ENCODE data around the gene CD101. TPM values are rescaled to one million over a fixed set of nuclear protein-coding genes. Genes with fewer than 3 reads are reported as not detected.
A peak's percentile ranks its signal among the peaks of the same experiment; 100 is the strongest.

CD101 gene
- total RNA-seq, 1 experiment from 2014 or later, result 0.37 TPM

DNA sequence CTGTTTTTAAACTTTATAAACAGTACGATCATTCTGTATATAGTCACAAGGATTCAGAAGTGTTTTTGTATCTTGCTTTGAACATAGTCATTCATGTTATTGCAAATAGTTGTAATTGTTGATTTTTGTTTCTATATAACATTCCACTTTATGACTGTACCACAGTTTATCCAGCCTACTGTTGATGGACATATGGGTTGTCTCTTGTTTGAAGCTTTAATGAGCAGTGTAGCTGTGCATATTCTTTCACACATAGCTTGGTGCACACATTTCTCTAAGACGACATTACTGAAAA lies 6.1 kb downstream of the CD101 start:
- intact Hi-C loops (cut with micrococcal nuclease), result no loop called here
- no peaks in the 10 kb centered on the region for H3K9me3 Mint-ChIP-seq (ENCODE audit: unreplicated experiment)
- TF ChIP-seq, protein P1, sequence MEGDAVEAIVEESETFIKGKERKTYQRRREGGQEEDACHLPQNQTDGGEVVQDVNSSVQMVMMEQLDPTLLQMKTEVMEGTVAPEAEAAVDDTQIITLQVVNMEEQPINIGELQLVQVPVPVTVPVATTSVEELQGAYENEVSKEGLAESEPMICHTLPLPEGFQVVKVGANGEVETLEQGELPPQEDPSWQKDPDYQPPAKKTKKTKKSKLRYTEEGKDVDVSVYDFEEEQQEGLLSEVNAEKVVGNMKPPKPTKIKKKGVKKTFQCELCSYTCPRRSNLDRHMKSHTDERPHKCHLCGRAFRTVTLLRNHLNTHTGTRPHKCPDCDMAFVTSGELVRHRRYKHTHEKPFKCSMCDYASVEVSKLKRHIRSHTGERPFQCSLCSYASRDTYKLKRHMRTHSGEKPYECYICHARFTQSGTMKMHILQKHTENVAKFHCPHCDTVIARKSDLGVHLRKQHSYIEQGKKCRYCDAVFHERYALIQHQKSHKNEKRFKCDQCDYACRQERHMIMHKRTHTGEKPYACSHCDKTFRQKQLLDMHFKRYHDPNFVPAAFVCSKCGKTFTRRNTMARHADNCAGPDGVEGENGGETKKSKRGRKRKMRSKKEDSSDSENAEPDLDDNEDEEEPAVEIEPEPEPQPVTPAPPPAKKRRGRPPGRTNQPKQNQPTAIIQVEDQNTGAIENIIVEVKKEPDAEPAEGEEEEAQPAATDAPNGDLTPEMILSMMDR (IDR thresholded peaks at IDR 0.05; ENCODE audit: unreplicated experiment), result no peak
- H3K36me3 Mint-ChIP-seq (ENCODE audit: insufficient read depth, unreplicated experiment), result no peaks in the 10 kb centered on the region
- DNase-seq (ENCODE audit: unreplicated experiment), result no peak
- POLR2A ChIA-PET, result interaction anchor here (0.6 kb wide), 1 partner anchor 1482 kb away, joined by 3 read pairs; no protein-coding TSS in a partner anchor
- H3K4me1 Mint-ChIP-seq (ENCODE audit: insufficient read depth, unreplicated experiment), result peaks cover 13% of the 10 kb centered on the region
- peak overlapping the region; percentile 66 for H3K27ac Mint-ChIP-seq (ENCODE audit: low read depth, unreplicated experiment)
- CTCF ChIA-PET, result interaction anchor here (0.7 to 1.0 kb wide), 3 partner anchors 18 to 165 kb away, joined by 3 read pairs; no protein-coding TSS in a partner anchor
- no peaks in the 10 kb centered on the region for H3K27me3 Mint-ChIP-seq (ENCODE audit: insufficient read depth, unreplicated experiment)
- BruUV-seq (replicated peaks), result no TSS peak
- H3K4me3 Mint-ChIP-seq (ENCODE audit: unreplicated experiment), result no peak overlapping the region

DNA sequence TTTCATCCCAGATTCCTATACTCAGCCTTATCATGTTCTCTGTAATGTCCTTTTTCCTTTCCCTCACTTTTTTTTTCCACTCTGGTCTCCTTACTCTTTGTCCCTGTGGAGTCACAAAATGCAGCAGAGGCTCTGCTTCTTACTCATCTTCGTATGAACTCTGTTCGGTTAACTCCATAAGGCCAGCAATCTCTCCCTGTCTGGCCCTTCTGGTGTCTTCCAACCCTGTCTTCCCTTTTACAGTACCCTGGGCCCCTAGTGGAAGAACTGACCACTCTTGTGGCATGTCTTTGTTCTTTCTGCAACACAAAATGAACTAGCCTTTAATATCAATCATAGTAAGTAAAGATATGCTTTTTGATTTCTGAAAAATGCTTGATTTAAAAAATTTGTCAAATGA lies 7.1 kb downstream of the CD101 start:
- peak overlapping the region; percentile 9 for H3K27ac Mint-ChIP-seq (ENCODE audit: low read depth, unreplicated experiment)
- BruUV-seq (replicated peaks), result no TSS peak
- no peak overlapping the region for H3K4me3 Mint-ChIP-seq (ENCODE audit: unreplicated experiment)
- POLR2A ChIA-PET, result no interaction called here
- intact Hi-C loops (cut with micrococcal nuclease), result no loop called here
- CTCF ChIA-PET, result interaction anchor here (0.6 to 1.0 kb wide), 4 partner anchors 25 to 493 kb away, joined by 3 to 4 read pairs (median 3); no protein-coding TSS in a partner anchor
- no peak for DNase-seq (ENCODE audit: unreplicated experiment)
- H3K4me1 Mint-ChIP-seq (ENCODE audit: insufficient read depth, unreplicated experiment), result peaks cover 8% of the 10 kb centered on the region
- H3K27me3 Mint-ChIP-seq (ENCODE audit: insufficient read depth, unreplicated experiment), result no peaks in the 10 kb centered on the region
- no peaks in the 10 kb centered on the region for H3K9me3 Mint-ChIP-seq (ENCODE audit: unreplicated experiment)
- TF ChIP-seq, protein P1 (IDR thresholded peaks at IDR 0.05; ENCODE audit: unreplicated experiment), result no peak
- H3K36me3 Mint-ChIP-seq (ENCODE audit: insufficient read depth, unreplicated experiment), result no peaks in the 10 kb centered on the region

DNA sequence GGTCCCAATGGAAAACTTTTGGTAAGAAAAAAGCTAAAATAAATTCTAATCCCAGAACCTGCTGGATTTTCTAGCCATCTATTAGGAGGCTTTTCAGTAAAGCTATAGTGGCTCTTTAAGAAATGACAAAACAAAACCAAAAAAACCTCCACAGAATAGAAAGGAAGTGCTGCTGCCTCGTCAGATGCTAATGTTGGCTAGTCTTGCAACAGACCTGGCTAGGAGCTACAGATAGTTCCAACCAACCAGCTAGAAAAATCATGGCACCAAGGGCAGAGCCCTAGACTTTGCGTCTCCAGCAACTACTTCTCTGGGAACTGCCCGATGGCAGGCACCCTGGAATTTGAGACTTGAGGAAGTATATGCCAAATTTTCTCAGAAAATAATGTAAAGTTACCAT lies 7.6 kb downstream of the CD101 start:
- ChIA-PET CTCF (interaction anchor here (0.6 to 1.0 kb wide), 4 partner anchors 25 to 494 kb away, joined by 3 to 5 read pairs (median 4); no protein-coding TSS in a partner anchor), POLR2A (no interaction called here)
- Mint-ChIP-seq H3K27me3 (ENCODE audit: insufficient read depth, unreplicated experiment) (no peaks in the 10 kb centered on the region), H3K36me3 (ENCODE audit: insufficient read depth, unreplicated experiment) (no peaks in the 10 kb centered on the region), H3K27ac (ENCODE audit: low read depth, unreplicated experiment) (no peak overlapping the region), H3K9me3 (ENCODE audit: unreplicated experiment) (no peaks in the 10 kb centered on the region), H3K4me3 (ENCODE audit: unreplicated experiment) (no peak overlapping the region), H3K4me1 (ENCODE audit: insufficient read depth, unreplicated experiment) (peaks cover 8% of the 10 kb centered on the region)
- no peak for DNase-seq (ENCODE audit: unreplicated experiment)
- BruUV-seq (replicated peaks), result no TSS peak
- TF ChIP-seq, protein P1 (IDR thresholded peaks at IDR 0.05; ENCODE audit: unreplicated experiment), result no peak
- intact Hi-C loops (cut with micrococcal nuclease), result no loop called here

DNA sequence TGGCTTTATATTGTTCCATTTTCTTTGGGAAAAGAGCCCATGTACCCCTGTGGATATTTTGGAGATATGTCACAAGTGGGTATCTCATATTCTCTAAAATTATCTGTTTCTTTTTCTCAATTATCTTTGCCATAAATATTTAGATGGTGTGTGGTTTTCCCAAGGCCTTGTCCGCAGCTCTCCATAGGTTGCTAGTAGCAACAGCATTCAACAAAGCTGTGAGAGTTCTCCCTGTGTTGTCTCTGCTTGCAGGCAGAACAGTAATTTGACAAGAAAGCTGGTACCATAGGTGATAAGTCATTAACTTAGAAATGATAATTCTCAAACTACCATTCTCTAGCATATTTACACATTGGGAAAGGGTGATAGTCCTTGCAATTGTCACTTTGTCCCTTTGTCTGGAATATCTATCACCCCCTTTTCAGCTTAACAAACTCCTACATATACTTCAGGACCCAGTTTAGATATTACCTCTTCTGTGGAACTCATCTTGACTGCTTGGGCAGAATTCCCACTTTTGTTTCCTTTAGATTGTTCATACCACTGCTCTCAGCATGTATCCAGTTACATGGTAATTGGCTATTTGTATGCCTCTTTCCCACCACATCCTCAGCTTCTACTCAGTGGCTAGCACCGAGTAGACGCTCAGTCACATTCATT lies 8.9 kb downstream of the CD101 start:
- Mint-ChIP-seq H3K4me1 (ENCODE audit: insufficient read depth, unreplicated experiment) (peaks cover 8% of the 10 kb centered on the region), H3K4me3 (ENCODE audit: unreplicated experiment) (no peak overlapping the region), H3K9me3 (ENCODE audit: unreplicated experiment) (no peaks in the 10 kb centered on the region), H3K27me3 (ENCODE audit: insufficient read depth, unreplicated experiment) (no peaks in the 10 kb centered on the region), H3K36me3 (ENCODE audit: insufficient read depth, unreplicated experiment) (no peaks in the 10 kb centered on the region), H3K27ac (ENCODE audit: low read depth, unreplicated experiment) (no peak overlapping the region)
- TF ChIP-seq, protein P1 (IDR thresholded peaks at IDR 0.05; ENCODE audit: unreplicated experiment), result no peak
- no peak for DNase-seq (ENCODE audit: unreplicated experiment)
- POLR2A ChIA-PET, result interaction anchor here (1.2 kb wide), 1 partner anchor 17 kb away, joined by 3 read pairs; no protein-coding TSS in a partner anchor
- CTCF ChIA-PET, result no interaction called here
- intact Hi-C loops (cut with micrococcal nuclease), result no loop called here
- BruUV-seq (replicated peaks), result no TSS peak

Data from MCF 10A (cell line).